GM06990 (cell line): ENCODE measurements around the gene ENO3.

Experiments used
- DNase-seq: peaks from one replicate; pipeline ENCODE4 v3.0.0-alpha.2; 2011; ENCODE audit not compliant: insufficient read length; ENCODE audit errors: extremely low read depth
- H3K27me3 ChIP-seq: replicated peaks from 2 replicates; pipeline ENCODE4 v1.6.0; 2011; ENCODE audit warnings: low read length; ENCODE audit not compliant: control insufficient read depth, insufficient read depth
- H3K36me3 ChIP-seq: 2 replicates; pipeline ENCODE4 v1.5.1; 2011; ENCODE audit warnings: low read length; ENCODE audit not compliant: control insufficient read depth, insufficient read depth
- H3K4me3 ChIP-seq: replicated peaks from 2 replicates; pipeline ENCODE4 v1.5.1; 2011; ENCODE audit warnings: low read depth, mild to moderate bottlenecking, control low read depth, low read length
- CTCF ChIP-seq: IDR thresholded peaks from 2 replicates; pipeline ENCODE4 v1.5.1; 2011; ENCODE audit warnings: low read length, control low read depth, mild to moderate bottlenecking, inconsistent platforms; ENCODE audit not compliant: insufficient read depth, poor library complexity, severe bottlenecking

The ENO3 gene

GRCh38 chr17:4946312-4946976 lies 4.5 kb upstream of the ENO3 start:
- Histone ChIP-seq H3K4me3 (peak overlapping the region; percentile 100), H3K36me3 (peaks cover 24% of the 10 kb centered on the region), H3K27me3 (no peaks in the 10 kb centered on the region)
- TF ChIP-seq CTCF, result no peak
- DNase-seq, result no peak

- TF ChIP-seq CTCF, result no peak
- Histone ChIP-seq H3K4me3 (peak overlapping the region; percentile 100), H3K27me3 (no peaks in the 10 kb centered on the region), H3K36me3 (peaks cover 24% of the 10 kb centered on the region)
- DNase-seq, result no peak
Measured at GRCh38 chr17:4947010-4947410, 3.9 kb upstream of the ENO3 start.

DNA sequence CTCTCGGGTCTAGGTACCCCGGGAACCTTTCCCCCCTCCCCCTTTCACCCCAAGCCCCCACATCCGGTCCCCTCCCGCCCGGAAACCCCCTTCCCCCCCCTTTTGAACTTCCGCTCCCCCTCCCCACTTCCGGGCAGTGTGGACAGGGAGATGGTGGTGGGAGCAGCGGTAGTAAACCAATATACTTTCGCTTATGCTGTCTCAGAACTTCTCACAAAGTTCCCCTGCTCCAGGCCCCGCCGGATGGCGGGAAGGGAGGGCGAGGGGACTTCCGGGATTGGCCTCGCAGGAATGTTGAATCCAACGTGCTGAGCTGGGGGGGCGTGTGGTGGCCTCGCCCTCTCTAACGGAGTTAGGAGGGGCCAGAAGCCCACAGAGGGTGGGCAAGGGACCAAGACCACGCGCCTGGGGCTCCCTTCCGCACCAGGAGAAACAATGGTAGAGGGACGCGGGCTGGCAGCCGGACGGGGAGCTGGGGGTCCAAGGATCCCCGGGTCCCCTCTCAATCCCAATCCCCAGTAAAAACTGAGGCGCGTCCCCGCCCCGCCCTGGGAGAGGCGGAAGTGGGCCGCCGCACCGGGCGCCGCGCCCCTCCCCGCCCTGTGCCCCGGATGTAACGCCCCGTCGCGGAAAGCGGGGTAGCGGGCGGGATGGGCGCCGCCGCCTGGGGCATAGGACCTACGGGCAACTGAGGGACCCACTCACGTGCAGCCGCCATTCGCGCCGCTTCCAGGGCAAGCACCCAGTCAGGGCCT lies 3.3 kb upstream of the ENO3 start:
- peak overlapping the region; percentile 100 for H3K4me3 ChIP-seq
- H3K36me3 ChIP-seq, result peaks cover 24% of the 10 kb centered on the region
- DNase-seq, result peak; percentile 83
- TF ChIP-seq CTCF, result no peak
- no peaks in the 10 kb centered on the region for H3K27me3 ChIP-seq

- peaks cover 21% of the 10 kb centered on the region for H3K36me3 ChIP-seq
- TF ChIP-seq CTCF, result no peak
- H3K4me3 ChIP-seq, result peak within 1 kb of the TSS; percentile 100
- H3K27me3 ChIP-seq, result no peaks in the 10 kb centered on the region
- peak; percentile 91 for DNase-seq
Measured at GRCh38 chr17:4948166-4948930, 2.6 kb upstream of the ENO3 start, which contains the start of gene PFN1. TSS of gene PFN1 (minus strand) at chr17:4948530. CDS start at chr17:4948394, 136 bp downstream.

DNA sequence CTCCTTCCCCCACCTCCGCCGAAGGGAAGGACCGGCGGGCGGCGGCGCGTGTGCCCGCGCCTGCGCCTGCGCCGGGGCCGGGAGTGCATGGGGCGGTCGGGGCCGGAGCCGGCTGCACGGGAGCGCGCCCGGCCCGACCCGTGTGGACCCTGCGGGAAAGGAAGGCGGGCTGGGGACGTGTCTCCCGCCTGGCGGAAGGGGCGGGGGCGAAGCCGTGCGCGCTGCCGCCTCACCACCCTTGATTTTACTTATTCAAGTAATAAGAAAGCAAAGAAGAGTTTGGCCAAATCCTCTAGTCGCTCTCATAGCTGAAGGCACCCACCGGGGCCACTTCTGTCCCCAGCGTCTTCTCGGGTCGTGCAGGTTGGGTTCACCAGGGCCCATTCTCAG lies 2.0 kb upstream of the ENO3 start:
- Histone ChIP-seq H3K27me3 (no peaks in the 10 kb centered on the region), H3K36me3 (peaks cover 21% of the 10 kb centered on the region), H3K4me3 (peak overlapping the region; percentile 100)
- peak; percentile 94 for DNase-seq
- no peak for TF ChIP-seq CTCF
